Measurements from ENCODE around the gene CCBE1. TPM values are rescaled to one million over a fixed set of nuclear protein-coding genes. Genes with fewer than 3 reads are reported as not detected.
A peak's percentile ranks its signal among the peaks of the same experiment; 100 is the strongest.

Gene CCBE1
- total and polyA plus RNA-seq, 2 of the 4 experiments (the other 2 are of a cell fraction) = 64.8 to 148 TPM

GRCh38 chr18:59689756-59690155 lies 7.5 kb downstream of the CCBE1 start:
- Histone ChIP-seq H3K79me1 (ENCODE audit: low read depth in 1 of 2, low read length in 2 of 2) (peaks cover 43 to 82% of the 10 kb centered on the region in 2 experiments), H2BK5ac (ENCODE audit: low read depth, low read length, poor library complexity, severe bottlenecking) (no peak overlapping the region), H2BK15ac (ENCODE audit: low read depth, low read length) (no peak overlapping the region), H2AK5ac (ENCODE audit: low read depth, low read length) (no peak overlapping the region), H4K5ac (ENCODE audit: low read depth, low read length) (no peak overlapping the region), H4K91ac (ENCODE audit: insufficient read depth, low read depth, low read length) (no peak overlapping the region), H3K4me2 (ENCODE audit: low read depth, low read length) (no peak overlapping the region), H2AFZ (replicated peaks; ENCODE audit: low read length, poor library complexity) (no peak overlapping the region), H3K56ac (ENCODE audit: extremely low read depth, insufficient read depth, low read length) (no peak overlapping the region), H2BK120ac (ENCODE audit: low read depth, low read length) (no peak overlapping the region), H3K27me3 (ENCODE audit: control insufficient read depth, insufficient read depth, low read length) (no peaks in the 10 kb centered on the region), H3K27ac (ENCODE audit: insufficient read depth, low read length) (peak overlapping the region; percentile 10; the same call in 1 of the 2 replicates), H3K18ac (ENCODE audit: low read depth, low read length) (peak overlapping the region; percentile 22; the same call in 1 of the 2 replicates), H3K4me1 (ENCODE audit: control insufficient read depth, insufficient read depth, low read length) (peaks cover 27% of the 10 kb centered on the region), H4K20me1 (ENCODE audit: insufficient read depth, low read length) (peaks cover 11% of the 10 kb centered on the region; the same call in 1 of the 2 replicates), H2AK9ac (replicated peaks; ENCODE audit: low read depth, low read length, poor library complexity) (no peak overlapping the region), H3K4ac (ENCODE audit: low read depth, low read length) (no peak overlapping the region), H3K36me3 (ENCODE audit: control insufficient read depth, insufficient read depth, low read length) (no peaks in the 10 kb centered on the region), H2BK20ac (ENCODE audit: low read depth, low read length) (no peak overlapping the region), H3K14ac (replicated peaks; ENCODE audit: low read depth, low read length) (no peak overlapping the region; the same call in 1 of the 2 replicates), H3K9me1 (ENCODE audit: insufficient read depth, low read length) (peaks cover 26% of the 10 kb centered on the region), H3K9ac (ENCODE audit: low read depth, low read length) (no peak overlapping the region), H4K8ac (ENCODE audit: low read depth in 2 of 2, low read length in 2 of 2) (no peak overlapping the region), H3K9me3 (ENCODE audit: control insufficient read depth, insufficient read depth, low read length) (no peaks in the 10 kb centered on the region), H3K4me3 (ENCODE audit: insufficient read depth, low read depth, low read length) (no peak overlapping the region), H3K23ac (ENCODE audit: low read depth, low read length) (no peak overlapping the region)
- no peak for TF ChIP-seq RAD21 (IDR thresholded peaks at IDR 0.05; ENCODE audit: low read length)
- no peak for TF ChIP-seq RCOR1 (IDR thresholded peaks at IDR 0.05; ENCODE audit: insufficient replicate concordance, low read length)
- no peak for TF ChIP-seq FOS (IDR thresholded peaks at IDR 0.05; ENCODE audit: low read depth, low read length)
- no peak for TF ChIP-seq MAZ (IDR thresholded peaks at IDR 0.05; ENCODE audit: borderline replicate concordance, low read depth, low read length)
- no peak for TF ChIP-seq BHLHE40 (IDR thresholded peaks at IDR 0.05; ENCODE audit: low read depth, low read length)
- TF ChIP-seq USF2 (IDR thresholded peaks at IDR 0.05; ENCODE audit: low read depth, low read length) = no peak
- TF ChIP-seq NFE2L2 (IDR thresholded peaks at IDR 0.05; ENCODE audit: low read depth, low read length) = no peak
- BruUV-seq (replicated peaks) = no TSS peak
- ChIA-PET CTCF (interaction anchor here (1.1 kb wide), 1 partner anchor 155 kb away, joined by 3 read pairs; no protein-coding TSS in a partner anchor), POLR2A (ENCODE audit: unreplicated experiment) (interaction anchor here (0.9 kb wide), 1 partner anchor 11 kb away, joined by 3 read pairs; no protein-coding TSS in a partner anchor)
- in situ Hi-C loops (cut with MboI; ENCODE audit: low sequenced_read_pairs) = loop anchor here (10.0 kb wide), 2 partner anchors 55 to 225 kb away; no protein-coding TSS in a partner anchor
- intact Hi-C loops (cut with micrococcal nuclease) = loop anchor here (2.0 to 10.0 kb wide), 3 partner anchors 13 to 215 kb away; no protein-coding TSS in a partner anchor
- dilution Hi-C loops (cut with HindIII; ENCODE audit: low sequenced_read_pairs, unreplicated experiment) = no loop called here
- ATAC-seq (ENCODE audit: low read depth) = no peak
- WGBS, 2 experiments (ENCODE audit: extremely low coverage in 2 of 2, insufficient read length in 1 of 2) = no CpG with 5 or more reads among the region's 3 CpGs
- no peak for DNase-seq

Measured in IMR-90 (cell line).